Measurements from ENCODE around the gene IL22RA2. TPM values are rescaled to one million over a fixed set of nuclear protein-coding genes. Genes with fewer than 3 reads are reported as not detected.

Gene IL22RA2
- total RNA-seq, 1 donor from 2014 or later: not detected

GRCh38 chr6:137193256-137194070, 20.0 kb upstream of the IL22RA2 start:
- TF ChIP-seq CTCF (IDR thresholded peaks at IDR 0.05; ENCODE audit: insufficient read depth, low read length, severe bottlenecking): no peak
- FAIRE-seq (no peak), DNase-seq (ENCODE audit: low read depth) (no peak)
- H3K36me3 ChIP-seq (ENCODE audit: control insufficient read depth, insufficient read depth, low read length): no peaks in the 10 kb centered on the region
- H3K27me3 ChIP-seq (ENCODE audit: control insufficient read depth, insufficient read depth, low read length): no peaks in the 10 kb centered on the region
- H3K4me3 ChIP-seq (ENCODE audit: low read depth, low read length): no peak overlapping the region

- no peak for FAIRE-seq
- TF ChIP-seq CTCF (IDR thresholded peaks at IDR 0.05; ENCODE audit: insufficient read depth, low read length, severe bottlenecking): no peak
Observed at GRCh38 chr6:137192821-137193220, 19.4 kb upstream of the IL22RA2 start.

GRCh38 chr6:137191670-137192069, 18.2 kb upstream of the IL22RA2 start:
- FAIRE-seq (no peak), DNase-seq (ENCODE audit: low read depth) (no peak)
- H3K27me3 ChIP-seq (ENCODE audit: control insufficient read depth, insufficient read depth, low read length): no peaks in the 10 kb centered on the region
- no peak overlapping the region for H3K4me3 ChIP-seq (ENCODE audit: low read depth, low read length)
- no peaks in the 10 kb centered on the region for H3K36me3 ChIP-seq (ENCODE audit: control insufficient read depth, insufficient read depth, low read length)
- TF ChIP-seq CTCF (IDR thresholded peaks at IDR 0.05; ENCODE audit: insufficient read depth, low read length, severe bottlenecking): no peak

More at GRCh38 chr6:137192821-137193220, 19.4 kb upstream of the IL22RA2 start:
- H3K36me3 ChIP-seq (ENCODE audit: control insufficient read depth, insufficient read depth, low read length): no peaks in the 10 kb centered on the region
- no peaks in the 10 kb centered on the region for H3K27me3 ChIP-seq (ENCODE audit: control insufficient read depth, insufficient read depth, low read length)
- no peak overlapping the region for H3K4me3 ChIP-seq (ENCODE audit: low read depth, low read length)
- no peak for DNase-seq (ENCODE audit: low read depth)

- H3K4me3 ChIP-seq (ENCODE audit: low read depth, low read length): no peak overlapping the region
- DNase-seq (ENCODE audit: low read depth) (no peak), FAIRE-seq (no peak)
- TF ChIP-seq CTCF (IDR thresholded peaks at IDR 0.05; ENCODE audit: insufficient read depth, low read length, severe bottlenecking): no peak
- no peaks in the 10 kb centered on the region for H3K27me3 ChIP-seq (ENCODE audit: control insufficient read depth, insufficient read depth, low read length)
- no peaks in the 10 kb centered on the region for H3K36me3 ChIP-seq (ENCODE audit: control insufficient read depth, insufficient read depth, low read length)
Observed at GRCh38 chr6:137191236-137191635, 17.8 kb upstream of the IL22RA2 start.

- DNase-seq (ENCODE audit: low read depth): no peak
- FAIRE-seq: no peak
- Histone ChIP-seq H3K36me3 (ENCODE audit: control insufficient read depth, insufficient read depth, low read length) (no peaks in the 10 kb centered on the region), H3K27me3 (ENCODE audit: control insufficient read depth, insufficient read depth, low read length) (no peaks in the 10 kb centered on the region), H3K4me3 (ENCODE audit: low read depth, low read length) (no peak overlapping the region)
- TF ChIP-seq CTCF (IDR thresholded peaks at IDR 0.05; ENCODE audit: insufficient read depth, low read length, severe bottlenecking): no peak
Observed at GRCh38 chr6:137190583-137191094, 17.2 kb upstream of the IL22RA2 start.
